HG03196 (cell line): ENCODE results near the gene CSH2.

Source experiments
- ATAC-seq: cut with Tn5 transposase; IDR thresholded peaks from one replicate; pipeline ENCODE4 v1.9.1; 2021; ENCODE audit not compliant: unreplicated experiment

Gene CSH2

DNA sequence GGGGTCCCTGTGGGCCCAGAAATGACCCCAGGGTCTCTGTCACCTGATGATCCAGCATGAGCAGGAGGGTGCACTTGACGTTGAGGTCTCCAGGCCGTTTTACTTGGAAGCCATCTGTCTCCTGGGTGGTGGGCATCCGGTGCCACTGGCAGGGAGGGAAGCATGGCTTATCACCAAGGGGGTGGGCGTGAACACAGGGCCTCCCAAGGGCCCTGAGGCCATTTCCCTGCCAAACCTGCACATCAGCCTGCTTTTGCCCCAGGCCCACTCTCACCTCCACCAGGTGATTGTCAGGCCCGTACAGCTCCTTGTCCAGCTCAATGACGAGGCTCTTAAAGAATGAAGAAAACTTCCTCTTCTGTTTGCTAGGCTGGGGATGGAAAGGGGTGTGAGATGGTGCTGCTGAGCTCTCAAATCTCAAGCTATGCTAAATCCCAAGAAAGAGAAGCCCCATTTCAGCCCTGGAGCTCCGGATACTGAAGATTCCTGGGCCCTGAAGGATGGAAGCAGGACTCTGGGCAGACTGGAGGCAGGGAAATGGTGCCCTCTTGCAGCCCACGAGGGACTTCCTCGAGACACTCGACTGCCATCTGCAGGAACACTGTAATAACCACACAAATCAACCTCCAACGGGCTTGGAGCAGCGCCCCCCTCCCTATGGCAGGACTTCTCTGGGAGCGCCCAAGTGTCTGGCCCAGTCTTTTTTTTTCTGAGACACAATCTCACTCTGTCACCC is 38.9 kb downstream of the CSH2 start:
- peak; percentile 49 for ATAC-seq

DNA sequence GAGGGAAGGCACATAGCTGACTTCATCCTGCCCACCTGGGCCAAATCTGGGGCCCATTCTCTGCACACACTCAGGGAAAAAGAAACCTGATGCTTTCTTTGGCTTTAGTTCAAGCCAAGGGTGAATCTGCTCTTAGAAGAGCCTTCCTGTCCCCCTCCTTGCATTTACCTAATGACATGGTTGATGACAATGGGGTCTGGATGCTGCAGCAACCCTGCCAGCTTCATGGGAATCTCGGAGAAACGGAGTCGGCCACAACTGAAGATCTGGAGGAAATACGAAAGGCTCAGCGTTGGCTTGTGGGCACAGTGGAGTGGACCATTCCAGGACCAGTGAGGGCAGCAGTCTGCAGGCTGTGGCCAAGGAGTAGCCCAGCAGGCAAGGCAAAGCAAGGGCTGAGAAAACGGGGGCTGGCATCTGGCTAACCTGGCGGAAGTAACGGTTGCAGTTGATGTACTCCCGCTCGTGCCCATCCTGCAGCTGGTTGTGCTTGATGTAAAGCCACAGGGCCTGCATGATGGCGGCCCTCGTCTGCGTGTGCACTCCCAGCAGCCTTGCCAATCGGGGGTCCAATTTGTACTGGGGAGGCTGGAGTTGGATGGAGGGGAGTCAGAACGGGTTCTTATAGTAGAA is 39.6 kb downstream of the CSH2 start:
- no peak for ATAC-seq

DNA sequence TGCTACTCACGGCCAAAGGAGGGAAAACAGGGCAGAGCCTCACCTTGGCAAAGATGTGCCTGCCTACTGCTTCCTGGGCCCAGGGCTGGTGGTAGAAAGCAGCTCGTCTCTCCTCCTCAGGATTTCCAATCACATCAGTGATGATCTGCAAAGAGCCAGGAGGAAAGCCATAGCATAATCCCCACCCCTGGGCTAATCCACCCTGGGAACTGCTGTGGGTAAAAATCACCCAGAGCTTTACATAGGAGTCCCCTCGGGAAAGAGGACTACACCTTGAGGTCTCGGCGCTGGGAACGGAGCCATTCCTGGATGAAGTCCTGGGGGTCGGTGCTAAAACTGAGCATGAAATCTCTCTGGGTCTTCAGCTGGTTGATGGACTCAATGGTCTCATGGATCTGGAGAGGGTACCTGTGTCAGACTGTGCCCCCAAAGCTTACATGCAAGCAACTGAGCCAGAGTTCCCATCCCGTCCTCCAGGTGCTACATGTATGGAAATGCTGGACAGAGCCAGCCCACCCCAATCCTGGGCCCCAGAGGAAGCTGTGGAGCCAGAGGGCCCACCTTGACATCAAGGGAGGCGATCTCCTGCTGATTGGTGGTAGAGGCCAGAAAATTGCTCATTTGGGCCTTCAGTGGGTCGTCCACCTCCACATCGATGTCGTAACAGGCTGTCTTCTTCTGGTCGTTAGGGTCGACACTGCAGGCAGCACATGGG is 40.3 kb downstream of the CSH2 start:
- ATAC-seq = no peak

DNA sequence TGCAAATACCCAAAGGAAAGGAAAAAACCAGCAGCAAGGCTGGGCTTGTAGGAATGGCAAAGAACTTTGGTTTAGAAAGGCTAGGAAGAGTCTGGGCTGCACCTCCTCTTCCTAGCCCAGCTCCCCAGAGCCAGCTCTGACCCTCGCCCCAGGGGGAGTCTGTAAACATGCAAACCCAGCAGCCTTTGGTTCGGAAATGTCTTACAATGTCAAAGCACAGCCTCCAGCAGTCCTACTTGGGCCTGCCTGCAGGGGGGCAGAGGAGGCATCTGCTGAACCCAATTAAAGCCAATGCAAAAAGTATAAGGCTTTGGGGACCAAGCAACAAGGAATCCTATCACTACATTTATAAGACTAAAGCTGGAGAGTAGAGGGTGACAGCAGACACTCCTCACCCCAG is 41.0 kb downstream of the CSH2 start:
- ATAC-seq = no peak

DNA sequence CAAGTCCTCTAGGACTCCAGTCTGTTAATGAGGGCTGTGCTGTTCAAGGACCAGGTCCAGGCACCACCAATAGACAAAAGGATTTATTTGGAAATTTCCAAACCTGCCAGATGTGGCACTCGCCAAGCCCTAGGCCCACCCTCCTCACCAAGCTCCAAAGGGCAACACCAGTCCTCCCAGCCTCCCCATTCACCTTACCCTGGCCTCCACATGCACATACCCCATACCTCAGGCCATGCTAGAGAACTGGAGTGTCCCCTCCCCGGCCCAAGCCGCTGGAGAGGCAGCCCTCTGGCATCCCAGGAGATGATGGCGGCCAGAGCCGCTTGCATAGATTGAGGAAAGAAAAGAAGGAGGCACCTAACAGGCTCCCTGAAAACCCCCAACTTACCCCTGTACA is 41.5 kb downstream of the CSH2 start:
- ATAC-seq = no peak

DNA sequence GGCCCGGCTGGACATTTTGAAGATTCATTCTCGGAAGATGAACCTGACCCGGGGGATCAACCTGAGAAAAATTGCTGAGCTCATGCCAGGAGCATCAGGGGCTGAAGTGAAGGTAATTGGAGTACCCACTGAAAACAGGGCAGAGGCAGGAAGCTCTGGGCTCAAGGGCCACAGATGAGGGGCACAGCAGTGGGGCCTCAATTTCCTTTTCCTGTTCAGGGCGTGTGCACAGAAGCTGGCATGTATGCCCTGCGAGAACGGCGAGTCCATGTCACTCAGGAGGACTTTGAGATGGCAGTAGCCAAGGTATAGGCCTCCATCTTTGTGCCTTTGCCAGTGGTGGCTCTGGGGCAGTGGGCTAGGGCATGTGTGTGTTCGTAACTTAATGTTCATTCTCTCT is 42.0 kb downstream of the CSH2 start:
- ATAC-seq = no peak

DNA sequence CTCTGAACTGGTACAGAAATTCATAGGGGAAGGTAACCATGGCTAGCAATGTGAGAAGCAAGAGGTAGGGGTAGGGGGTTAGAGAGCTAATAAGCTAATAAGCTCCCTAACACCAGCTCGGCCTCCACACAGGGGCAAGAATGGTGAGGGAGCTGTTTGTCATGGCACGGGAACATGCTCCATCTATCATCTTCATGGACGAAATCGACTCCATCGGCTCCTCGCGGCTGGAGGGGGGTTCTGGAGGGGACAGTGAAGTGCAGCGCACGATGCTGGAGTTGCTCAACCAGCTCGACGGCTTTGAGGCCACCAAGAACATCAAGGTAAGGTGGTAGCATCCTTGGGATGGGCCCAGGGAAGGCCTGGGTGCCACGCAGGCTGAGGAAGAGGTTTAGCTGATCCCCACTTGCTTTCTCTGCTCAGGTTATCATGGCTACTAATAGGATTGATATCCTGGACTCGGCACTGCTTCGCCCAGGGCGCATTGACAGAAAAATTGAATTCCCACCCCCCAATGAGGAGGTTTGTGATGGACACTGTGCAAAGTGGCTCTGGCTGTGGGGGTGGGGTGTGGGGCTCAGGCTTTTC is 42.5 kb downstream of the CSH2 start:
- ATAC-seq = no peak

DNA sequence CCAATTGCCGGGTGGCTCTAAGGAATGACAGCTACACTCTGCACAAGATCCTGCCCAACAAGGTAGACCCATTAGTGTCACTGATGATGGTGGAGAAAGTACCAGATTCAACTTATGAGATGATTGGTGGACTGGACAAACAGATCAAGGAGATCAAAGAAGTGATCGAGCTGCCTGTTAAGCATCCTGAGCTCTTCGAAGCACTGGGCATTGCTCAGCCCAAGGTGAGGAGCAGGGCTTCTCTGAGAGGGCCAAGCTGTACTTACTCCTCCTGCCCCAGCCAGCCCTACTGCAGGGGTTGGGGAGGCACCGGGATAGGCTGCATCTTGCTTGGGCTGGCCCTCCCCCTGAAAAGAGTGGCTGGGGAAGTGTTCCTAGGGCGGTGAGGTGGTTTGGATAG is 43.2 kb downstream of the CSH2 start:
- no peak for ATAC-seq

DNA sequence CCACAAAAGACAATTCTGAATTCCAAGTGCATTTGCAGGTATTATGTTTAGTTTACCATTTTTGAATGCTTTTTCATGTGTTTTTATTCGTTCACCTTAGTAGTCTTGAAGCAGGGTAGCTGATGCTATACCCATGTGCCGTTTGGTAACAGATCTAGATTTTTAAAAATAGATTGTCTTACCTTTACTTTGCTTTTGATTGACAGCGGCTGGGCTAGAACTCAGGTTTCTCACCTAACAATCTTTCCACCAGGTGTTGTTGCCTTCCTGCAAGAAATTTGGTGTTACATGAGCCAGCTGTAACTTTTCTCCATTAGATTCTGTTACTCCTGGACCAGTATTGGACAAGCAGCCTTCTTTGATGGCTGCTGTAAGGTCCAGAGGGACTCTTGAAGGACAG is 44.5 kb downstream of the CSH2 start:
- ATAC-seq = no peak

DNA sequence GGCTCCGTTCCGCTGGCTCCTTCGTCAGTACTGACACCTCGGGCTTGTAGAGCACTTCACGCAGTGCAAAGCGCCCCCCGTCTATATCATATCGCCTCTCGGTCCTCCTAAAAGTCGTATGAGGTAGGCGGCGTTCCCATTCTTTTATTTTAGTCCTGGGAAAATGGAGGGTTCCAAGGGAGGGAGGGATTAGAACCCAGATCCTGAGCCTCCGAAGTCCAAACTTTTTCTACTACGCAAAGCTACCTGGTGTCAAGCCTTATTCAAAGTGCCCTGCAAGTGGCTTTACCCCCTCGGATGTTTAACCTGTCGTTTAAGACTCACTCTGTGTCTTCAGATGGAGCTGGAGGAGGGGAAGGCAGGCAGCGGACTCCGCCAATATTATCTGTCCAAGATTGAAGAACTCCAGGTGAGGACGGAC is 45.7 kb downstream of the CSH2 start:
- ATAC-seq = no peak

DNA sequence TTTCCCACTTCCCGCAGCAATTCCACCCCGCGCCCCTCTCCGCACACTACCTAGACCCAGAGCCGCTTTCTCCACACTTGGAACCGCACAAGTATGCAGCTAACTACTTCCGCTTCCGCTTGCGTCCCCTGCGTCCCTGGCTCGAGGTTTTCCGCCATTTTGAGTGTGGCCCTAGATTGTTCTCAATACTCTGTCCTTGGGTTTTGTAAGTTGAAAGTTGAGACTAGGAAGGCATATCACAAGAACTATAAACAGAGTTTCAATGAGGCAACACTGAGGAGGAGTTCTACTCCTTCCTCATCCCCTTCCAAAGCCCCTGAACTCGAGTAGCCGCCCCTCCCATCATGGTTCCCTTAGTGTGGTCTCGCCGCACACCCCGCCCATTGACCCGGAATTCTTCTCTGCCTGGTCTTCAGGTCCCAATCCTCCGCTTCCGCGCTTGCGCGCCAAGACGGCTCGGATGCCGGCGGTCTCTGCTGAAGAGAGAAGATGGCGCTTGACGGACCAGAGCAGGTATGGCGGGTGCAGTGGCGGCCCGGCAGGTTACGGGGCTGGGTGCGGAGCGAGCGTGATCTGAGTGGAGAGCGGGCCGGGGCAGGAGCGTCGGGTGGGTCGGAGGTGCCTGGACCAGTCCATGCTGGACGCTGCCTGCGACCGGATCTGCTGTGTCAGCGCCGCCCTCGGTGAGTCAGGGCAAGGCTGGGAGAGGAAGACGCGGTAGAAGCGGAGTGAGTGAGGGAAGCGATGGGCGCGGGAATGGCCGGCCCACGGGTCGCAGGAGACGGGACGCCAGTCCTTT is 46.3 kb downstream of the CSH2 start, which contains the start of the genes FTSJ3 and PSMC5:
Gene FTSJ3 (minus strand): TSS at position 662 of the 799 bp plus-strand sequence. CDS start 761 bp downstream, outside the sequence.
Gene PSMC5 (plus strand): TSS at position 430 of the 799 bp plus-strand sequence. CDS start 60 bp downstream, at position 490.
- ATAC-seq = peak; percentile 87

DNA sequence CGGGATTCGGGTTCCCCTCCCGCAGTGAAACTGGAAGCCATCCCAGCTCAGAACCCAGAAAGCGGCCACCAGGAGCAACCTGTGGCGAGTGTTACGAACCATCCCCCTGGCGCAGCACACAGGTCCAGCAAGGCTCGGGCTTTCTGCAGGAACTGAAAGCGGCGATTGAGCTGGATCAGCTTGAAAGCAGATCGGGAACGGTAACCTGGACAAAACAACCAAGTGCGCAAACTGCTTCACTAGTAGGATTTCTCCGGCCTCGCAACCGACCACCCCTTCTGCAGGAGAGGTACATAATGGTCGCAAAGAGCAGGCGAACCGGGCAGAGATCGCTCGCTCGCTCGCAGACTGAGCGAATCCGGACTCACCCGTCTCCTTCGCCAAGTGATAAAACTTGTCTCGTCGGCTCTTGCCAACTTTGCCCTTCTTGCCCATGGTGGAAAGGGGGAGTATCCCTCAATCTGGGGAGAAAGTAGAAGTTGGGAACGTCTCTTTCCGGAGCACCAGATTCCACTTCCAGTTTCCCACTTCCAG is 46.9 kb downstream of the CSH2 start:
- ATAC-seq = no peak

DNA sequence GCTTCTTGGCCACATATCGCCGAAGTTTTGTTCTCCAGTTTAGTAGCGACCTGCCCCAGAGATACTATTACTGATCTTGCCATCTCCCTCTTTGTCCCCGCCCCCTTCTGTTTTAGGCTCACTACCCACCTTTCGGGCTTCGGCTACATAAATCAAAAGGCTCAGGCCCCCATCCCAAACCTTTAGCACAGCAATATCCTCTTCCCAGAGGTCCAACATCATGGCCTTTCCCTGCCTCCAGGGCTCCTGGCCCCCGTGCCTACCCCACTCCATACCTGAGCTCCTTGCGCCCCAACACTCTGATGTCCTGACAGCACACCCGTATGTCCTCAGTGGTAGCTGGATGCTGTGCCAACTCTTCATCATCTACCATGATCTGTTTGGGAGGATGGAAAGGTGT is 49.1 kb downstream of the CSH2 start:
- no peak for ATAC-seq

DNA sequence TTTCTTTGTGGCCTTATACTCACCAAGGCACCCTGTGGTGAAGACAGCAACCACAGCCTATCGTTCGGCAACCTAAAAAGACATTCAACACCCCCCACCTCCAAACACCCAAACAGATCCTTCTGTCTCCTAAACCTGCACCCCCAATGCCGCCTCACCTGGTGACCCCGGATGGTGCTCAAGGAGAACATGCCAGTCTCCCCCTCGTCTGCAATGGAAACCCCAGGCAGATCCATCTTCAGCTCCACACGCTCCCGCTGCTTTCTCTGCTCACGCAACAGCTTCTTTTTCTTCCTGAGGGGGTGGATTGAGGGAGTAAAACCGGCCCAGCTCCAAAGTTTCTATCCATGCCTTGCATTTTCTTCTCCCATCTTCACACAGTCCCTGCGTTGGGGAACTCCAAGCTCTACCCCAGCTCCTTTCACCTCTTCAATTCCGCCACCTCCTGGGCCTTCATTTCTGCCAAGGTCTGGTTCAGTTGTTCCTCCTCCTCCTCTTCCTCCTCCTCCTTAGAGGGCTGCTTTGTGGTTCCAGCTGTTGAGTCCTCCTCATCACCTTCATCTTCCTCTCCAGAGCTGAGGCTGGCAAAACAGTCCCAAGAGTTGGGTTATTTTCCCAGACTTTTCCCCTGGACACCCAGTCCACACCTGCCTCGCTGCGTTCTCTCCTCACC is 49.7 kb downstream of the CSH2 start:
- ATAC-seq = no peak

DNA sequence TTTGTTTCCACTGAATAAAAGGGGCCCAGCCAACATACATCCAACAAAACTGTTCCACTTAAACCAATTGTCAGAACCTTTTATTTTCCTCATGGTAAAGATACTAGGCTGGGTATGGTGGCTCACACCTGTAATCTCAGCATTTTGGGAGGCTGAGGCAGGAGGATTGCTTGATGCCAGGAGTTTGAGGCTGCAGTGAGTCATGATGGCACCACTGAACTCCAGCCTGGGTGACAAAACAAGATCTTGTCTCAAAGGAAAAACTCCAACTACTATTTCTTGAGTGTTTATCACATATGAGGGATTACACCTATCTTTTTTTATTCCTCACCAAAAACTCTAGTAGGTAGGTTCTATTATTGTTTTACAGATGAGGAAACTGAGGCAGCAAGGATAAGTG is 50.9 kb downstream of the CSH2 start:
- ATAC-seq = no peak
